NB4 (cell line): ENCODE data around the gene RAB40B.

Source experiments
- POLR2A ChIP-seq: IDR thresholded peaks from 2 replicates; pipeline ENCODE4 v1.6.1; 2011; ENCODE audit warnings: mild to moderate bottlenecking; ENCODE audit not compliant: insufficient read length; ENCODE audit errors: extremely low read depth
- TF ChIP-seq, protein P1 (sequence below): IDR thresholded peaks from one replicate; pipeline ENCODE4 v1.5.1; 2012; ENCODE audit warnings: low read depth, low read length

GRCh38 chr17:82627405-82627804, 71.1 kb downstream of the RAB40B start:
- TF ChIP-seq POLR2A = no peak
- TF ChIP-seq, protein P1, sequence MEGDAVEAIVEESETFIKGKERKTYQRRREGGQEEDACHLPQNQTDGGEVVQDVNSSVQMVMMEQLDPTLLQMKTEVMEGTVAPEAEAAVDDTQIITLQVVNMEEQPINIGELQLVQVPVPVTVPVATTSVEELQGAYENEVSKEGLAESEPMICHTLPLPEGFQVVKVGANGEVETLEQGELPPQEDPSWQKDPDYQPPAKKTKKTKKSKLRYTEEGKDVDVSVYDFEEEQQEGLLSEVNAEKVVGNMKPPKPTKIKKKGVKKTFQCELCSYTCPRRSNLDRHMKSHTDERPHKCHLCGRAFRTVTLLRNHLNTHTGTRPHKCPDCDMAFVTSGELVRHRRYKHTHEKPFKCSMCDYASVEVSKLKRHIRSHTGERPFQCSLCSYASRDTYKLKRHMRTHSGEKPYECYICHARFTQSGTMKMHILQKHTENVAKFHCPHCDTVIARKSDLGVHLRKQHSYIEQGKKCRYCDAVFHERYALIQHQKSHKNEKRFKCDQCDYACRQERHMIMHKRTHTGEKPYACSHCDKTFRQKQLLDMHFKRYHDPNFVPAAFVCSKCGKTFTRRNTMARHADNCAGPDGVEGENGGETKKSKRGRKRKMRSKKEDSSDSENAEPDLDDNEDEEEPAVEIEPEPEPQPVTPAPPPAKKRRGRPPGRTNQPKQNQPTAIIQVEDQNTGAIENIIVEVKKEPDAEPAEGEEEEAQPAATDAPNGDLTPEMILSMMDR = no peak
